Prostate gland (tissue), 2 donors: ENCODE results near the gene ORC4.

Source experiments
- POLR2A ChIP-seq: fragments of 450-650 bp; IDR thresholded peaks from one replicate; pipeline ENCODE4 v1.6.1; 2016; ENCODE audit warnings: antibody characterized with exemption, mild to moderate bottlenecking
- POLR2AphosphoS5 ChIP-seq: sonication (generic); formaldehyde crosslinking; IDR thresholded peaks from one replicate; pipeline ENCODE4 v1.6.1; 2017; ENCODE audit warnings: antibody characterized with exemption
- TF ChIP-seq, protein P1 (sequence below), 4 experiments: fragments of 200-600 bp in 2 of 4; fragments of 450-650 bp in 2 of 4; sonication (generic) in 2 of 4; IDR thresholded peaks; 1 replicate in 3 of 4; 2 replicates in 1 of 4; pipeline ENCODE4 v1.5.1; 2016 to 2019; ENCODE audit warnings: antibody characterized with exemption in 4 of 4, mild to moderate bottlenecking in 2 of 4, moderate library complexity in 2 of 4

DNA sequence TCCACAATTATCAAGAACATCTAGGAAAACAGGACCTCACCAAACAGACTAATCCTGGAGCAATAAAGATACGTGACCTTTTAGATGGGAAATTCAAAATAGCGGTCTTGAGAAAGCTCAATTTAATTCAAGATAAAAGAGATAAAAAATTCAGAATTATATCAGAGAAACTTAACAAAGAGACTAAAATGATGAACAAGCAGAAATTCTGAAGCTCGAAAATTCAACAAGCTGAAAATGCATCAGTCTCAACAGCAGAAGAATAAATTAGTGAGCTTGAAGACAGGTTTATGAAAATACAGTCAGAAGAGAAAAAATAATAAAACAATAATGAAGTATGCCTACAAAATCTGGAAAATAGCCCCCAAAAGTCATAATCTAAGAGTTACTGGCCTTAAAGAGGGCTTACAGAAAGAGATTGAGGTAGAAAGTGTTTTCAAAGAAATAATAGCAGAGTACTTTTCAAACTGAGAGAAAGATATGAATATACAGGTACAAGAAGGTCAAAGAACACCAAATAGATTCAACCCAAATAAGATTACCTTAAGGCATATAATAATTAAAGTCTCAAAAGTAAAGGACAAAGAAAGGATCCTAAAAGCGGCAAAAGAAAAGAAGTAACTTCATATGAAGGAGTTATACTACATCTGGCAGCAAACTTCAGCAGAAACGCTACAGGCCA, 13.2 kb downstream of the ORC4 start:
- TF ChIP-seq, protein P1, sequence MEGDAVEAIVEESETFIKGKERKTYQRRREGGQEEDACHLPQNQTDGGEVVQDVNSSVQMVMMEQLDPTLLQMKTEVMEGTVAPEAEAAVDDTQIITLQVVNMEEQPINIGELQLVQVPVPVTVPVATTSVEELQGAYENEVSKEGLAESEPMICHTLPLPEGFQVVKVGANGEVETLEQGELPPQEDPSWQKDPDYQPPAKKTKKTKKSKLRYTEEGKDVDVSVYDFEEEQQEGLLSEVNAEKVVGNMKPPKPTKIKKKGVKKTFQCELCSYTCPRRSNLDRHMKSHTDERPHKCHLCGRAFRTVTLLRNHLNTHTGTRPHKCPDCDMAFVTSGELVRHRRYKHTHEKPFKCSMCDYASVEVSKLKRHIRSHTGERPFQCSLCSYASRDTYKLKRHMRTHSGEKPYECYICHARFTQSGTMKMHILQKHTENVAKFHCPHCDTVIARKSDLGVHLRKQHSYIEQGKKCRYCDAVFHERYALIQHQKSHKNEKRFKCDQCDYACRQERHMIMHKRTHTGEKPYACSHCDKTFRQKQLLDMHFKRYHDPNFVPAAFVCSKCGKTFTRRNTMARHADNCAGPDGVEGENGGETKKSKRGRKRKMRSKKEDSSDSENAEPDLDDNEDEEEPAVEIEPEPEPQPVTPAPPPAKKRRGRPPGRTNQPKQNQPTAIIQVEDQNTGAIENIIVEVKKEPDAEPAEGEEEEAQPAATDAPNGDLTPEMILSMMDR (IDR thresholded peaks at IDR 0.05), result no peak
- TF ChIP-seq POLR2A (no peak), POLR2AphosphoS5 (no peak)
